HEK293 (cell line): Measurements from ENCODE around the gene RHBDF2.
A peak's percentile ranks its signal among the peaks of the same experiment; 100 is the strongest.

Experiments used
- CTCF ChIA-PET: fragments of 350-600 bp; formaldehyde crosslinking; extraction: SDS; loops from one replicate; lab custom pipeline; 2021; ENCODE audit warnings: antibody characterized with exemption; lab: Yijun Ruan, JAX
- POLR2A ChIA-PET: fragments of 300-600 bp; formaldehyde crosslinking; extraction: SDS; loops from one replicate; lab custom pipeline; 2020; ENCODE audit warnings: antibody characterized with exemption, inconsistent platforms; lab: Yijun Ruan, JAX
- H3K27ac ChIP-seq: fragments of 200-500 bp; sonication (Bioruptor generic); 2 replicates; pipeline ENCODE4 v1.5.1; 2014; ENCODE audit warnings: low read depth, low read length, control low read depth, inconsistent platforms; ENCODE audit errors: extremely low read depth
- H3K36me3 ChIP-seq, 2 experiments: fragments of 200-500 bp in 1 of 2; sonication (Bioruptor generic) in 1 of 2; 1 replicate in 1 of 2; 2 replicates in 1 of 2; pipeline ENCODE4 v1.5.1; 2014 to 2017; ENCODE audit warnings: inconsistent platforms in 2 of 2, low read length in 2 of 2; ENCODE audit not compliant: control insufficient read depth in 2 of 2, insufficient read depth in 1 of 2
- H3K4me1 ChIP-seq: fragments of 200-500 bp; sonication (Bioruptor generic); 2 replicates; pipeline ENCODE4 v1.5.1; 2014; ENCODE audit warnings: mild to moderate bottlenecking, low read length, inconsistent platforms; ENCODE audit not compliant: control insufficient read depth, insufficient read depth
- H3K4me3 ChIP-seq: 2 replicates; pipeline ENCODE4 v1.5.1; 2011; ENCODE audit warnings: low read depth, mild to moderate bottlenecking, control low read depth, low read length, moderate library complexity
- H3K9me3 ChIP-seq: fragments of 200-500 bp; sonication (Bioruptor generic); 2 replicates; pipeline ENCODE4 v1.5.1; 2014; ENCODE audit warnings: low read depth, low read length, inconsistent platforms; ENCODE audit not compliant: control insufficient read depth, insufficient read depth
- AEBP2 ChIP-seq: fragments of 450-650 bp; formaldehyde crosslinking; IDR thresholded peaks from 2 replicates; pipeline ENCODE4 v1.5.1; 2016; ENCODE audit warnings: missing biosample characterization, missing genetic modification characterization, borderline replicate concordance
- GLIS1 ChIP-seq: fragments of 450-650 bp; formaldehyde crosslinking; IDR thresholded peaks from 2 replicates; pipeline ENCODE4 v1.5.1; 2016; ENCODE audit warnings: missing biosample characterization, missing genetic modification characterization
- KLF16 ChIP-seq: fragments of 450-650 bp; formaldehyde crosslinking; IDR thresholded peaks from 2 replicates; pipeline ENCODE4 v1.5.1; 2017; ENCODE audit warnings: missing biosample characterization, missing genetic modification characterization
- KLF8 ChIP-seq: fragments of 450-650 bp; formaldehyde crosslinking; IDR thresholded peaks from 2 replicates; pipeline ENCODE4 v1.5.1; 2016; ENCODE audit warnings: missing biosample characterization, missing genetic modification characterization
- MZF1 ChIP-seq: fragments of 450-650 bp; formaldehyde crosslinking; IDR thresholded peaks from 2 replicates; pipeline ENCODE4 v1.5.1; 2017; ENCODE audit warnings: missing biosample characterization, missing genetic modification characterization, borderline replicate concordance
- OVOL3 ChIP-seq: fragments of 450-650 bp; formaldehyde crosslinking; IDR thresholded peaks from 2 replicates; pipeline ENCODE4 v1.5.1; 2016; ENCODE audit warnings: missing biosample characterization, missing genetic modification characterization
- REST ChIP-seq: fragments of 450-650 bp; formaldehyde crosslinking; IDR thresholded peaks from 2 replicates; pipeline ENCODE4 v1.5.1; 2016; ENCODE audit warnings: missing biosample characterization, missing genetic modification characterization
- SP3 ChIP-seq: fragments of 450-650 bp; formaldehyde crosslinking; IDR thresholded peaks from 2 replicates; pipeline ENCODE4 v1.5.1; 2016; ENCODE audit warnings: missing biosample characterization, missing genetic modification characterization
- ZBTB1 ChIP-seq: fragments of 450-650 bp; formaldehyde crosslinking; IDR thresholded peaks from 2 replicates; pipeline ENCODE4 v1.5.1; 2016; ENCODE audit warnings: missing biosample characterization, missing genetic modification characterization
- ZFP69B ChIP-seq: fragments of 450-650 bp; formaldehyde crosslinking; IDR thresholded peaks from 2 replicates; pipeline ENCODE4 v1.5.1; 2016; ENCODE audit warnings: missing biosample characterization, missing genetic modification characterization
- ZNF155 ChIP-seq: fragments of 450-650 bp; formaldehyde crosslinking; IDR thresholded peaks from 2 replicates; pipeline ENCODE4 v1.5.1; 2016; ENCODE audit warnings: missing biosample characterization, missing genetic modification characterization
- ZNF223 ChIP-seq: fragments of 450-650 bp; formaldehyde crosslinking; IDR thresholded peaks from 2 replicates; pipeline ENCODE4 v1.5.1; 2016; ENCODE audit warnings: missing biosample characterization, missing genetic modification characterization
- ZNF248 ChIP-seq: fragments of 450-650 bp; formaldehyde crosslinking; IDR thresholded peaks from 2 replicates; pipeline ENCODE4 v1.5.1; 2017; ENCODE audit warnings: missing biosample characterization, missing genetic modification characterization
- ZNF266 ChIP-seq: fragments of 450-650 bp; formaldehyde crosslinking; IDR thresholded peaks from 2 replicates; pipeline ENCODE4 v1.5.1; 2016; ENCODE audit warnings: missing biosample characterization, missing genetic modification characterization, low read depth
- ZNF518A ChIP-seq: fragments of 450-650 bp; formaldehyde crosslinking; conservative IDR thresholded peaks from 2 replicates; pipeline ENCODE4 v1.5.1; 2016; ENCODE audit warnings: low read depth, missing biosample characterization, missing genetic modification characterization
- ZNF549 ChIP-seq: fragments of 450-650 bp; IDR thresholded peaks from 2 replicates; pipeline ENCODE4 v1.5.1; 2018; ENCODE audit warnings: missing biosample characterization, missing genetic modification characterization, mild to moderate bottlenecking, inconsistent platforms, moderate library complexity
- ZNF639 ChIP-seq: fragments of 450-650 bp; formaldehyde crosslinking; IDR thresholded peaks from 2 replicates; pipeline ENCODE4 v1.5.1; 2016; ENCODE audit warnings: missing biosample characterization, missing genetic modification characterization
- ZNF677 ChIP-seq: fragments of 450-650 bp; IDR thresholded peaks from 2 replicates; pipeline ENCODE4 v1.5.0; 2018; ENCODE audit warnings: missing biosample characterization, mild to moderate bottlenecking, missing genetic modification characterization, moderate library complexity
- ZNF704 ChIP-seq: fragments of 450-650 bp; formaldehyde crosslinking; IDR thresholded peaks from 2 replicates; pipeline ENCODE4 v1.5.1; 2016; ENCODE audit warnings: missing biosample characterization, missing genetic modification characterization
- ZNF785 ChIP-seq: fragments of 450-650 bp; formaldehyde crosslinking; IDR thresholded peaks from 2 replicates; pipeline ENCODE4 v1.5.1; 2016; ENCODE audit warnings: missing biosample characterization, missing genetic modification characterization
- ZNF837 ChIP-seq: fragments of 450-650 bp; formaldehyde crosslinking; IDR thresholded peaks from 2 replicates; pipeline ENCODE4 v1.5.1; 2016; ENCODE audit warnings: missing biosample characterization, missing genetic modification characterization
- ZSCAN30 ChIP-seq: fragments of 450-650 bp; IDR thresholded peaks from 2 replicates; pipeline ENCODE4 v1.5.1; 2018; ENCODE audit warnings: missing biosample characterization, mild to moderate bottlenecking, missing genetic modification characterization, moderate library complexity
- ZSCAN4 ChIP-seq: fragments of 450-650 bp; formaldehyde crosslinking; IDR thresholded peaks from 2 replicates; pipeline ENCODE4 v1.5.1; 2017; ENCODE audit warnings: missing biosample characterization, missing genetic modification characterization

Gene RHBDF2

GRCh38 chr17:76523084-76524037, 22.1 kb upstream of the RHBDF2 start:
- Histone ChIP-seq H3K9me3 (no peaks in the 10 kb centered on the region), H3K27ac (no peak overlapping the region), H3K4me1 (peaks cover 8% of the 10 kb centered on the region), H3K4me3 (no peak overlapping the region), H3K36me3 (no peaks in the 10 kb centered on the region)
- POLR2A ChIA-PET, result interaction anchor here (0.7 to 2.2 kb wide), 4 partner anchors 16 to 37 kb away, joined by 3 to 7 read pairs (median 4); partner anchors contain the start of gene PRCD
- CTCF ChIA-PET, result interaction anchor here (0.6 to 7.2 kb wide), 65 partner anchors 8 to 556 kb away, joined by 3 to 87 read pairs (median 5); partner anchors contain the start of genes AANAT, MXRA7 and PRCD
- TF ChIP-seq ZNF155 (tag by site-specific recombination) (no peak), ZBTB1 (tag by site-specific recombination) (no peak), ZNF704 (tag by site-specific recombination) (no peak), KLF16 (tag by site-specific recombination) (peak; percentile 55; the same call in 1 of the 2 replicates), MZF1 (tag by site-specific recombination) (no peak), ZNF639 (tag by site-specific recombination) (no peak), ZNF223 (tag by site-specific recombination) (no peak), ZNF248 (no peak), OVOL3 (tag by site-specific recombination) (no peak), ZNF785 (tag by site-specific recombination) (no peak), KLF8 (tag by site-specific recombination) (peak; percentile 54; the same call in 1 of the 2 replicates), ZNF518A (no peak), ZSCAN30 (tag by site-specific recombination) (peak; percentile 95), REST (tag by site-specific recombination) (no peak), GLIS1 (tag by site-specific recombination) (peak; percentile 87), ZNF677 (tag by site-specific recombination) (no peak; the same call in 1 of the 2 replicates), AEBP2 (no peak), ZNF837 (tag by site-specific recombination) (no peak), ZNF549 (tag by site-specific recombination) (no peak), ZFP69B (tag by site-specific recombination) (peak; percentile 31; the same call in 1 of the 2 replicates), ZSCAN4 (tag by site-specific recombination) (no peak), SP3 (no peak), ZNF266 (tag by site-specific recombination) (no peak)
